ENCODE data around the gene NT5DC3. TPM values are rescaled to one million over a fixed set of nuclear protein-coding genes. Genes with fewer than 3 reads are reported as not detected.

The NT5DC3 gene
- total RNA-seq, 1 donor from 2014 or later, result 26.2 TPM

GRCh38 chr12:103731539-103731938 lies 109.5 kb downstream of the NT5DC3 start:
- no peak for DNase-seq (ENCODE audit: low spot score)
- ATAC-seq, result no peak
- intact Hi-C loops (cut with DNase I), result no loop called here

DNA sequence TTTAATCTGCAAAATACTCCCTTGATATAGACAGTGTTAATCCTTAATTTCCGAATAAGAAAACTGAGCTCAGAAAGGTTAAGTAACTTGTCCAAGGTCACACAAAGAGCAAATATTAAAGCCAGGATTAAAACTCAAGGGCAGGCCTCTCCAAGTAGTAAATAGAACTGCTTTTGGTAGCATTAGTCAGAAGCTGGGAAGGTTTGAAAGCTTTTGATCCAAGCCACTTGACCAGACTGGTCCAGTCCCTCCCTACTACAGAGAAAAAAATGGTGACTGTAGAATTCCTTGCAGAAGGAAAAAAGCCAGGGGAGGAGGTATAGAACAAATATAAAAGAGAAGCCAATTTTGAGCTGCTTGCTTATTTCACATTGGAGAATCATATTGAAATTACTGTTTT lies 111.5 kb downstream of the NT5DC3 start:
- DNase-seq (ENCODE audit: low spot score) (no peak), ATAC-seq (no peak)
- intact Hi-C loops (cut with DNase I), result no loop called here

DNA sequence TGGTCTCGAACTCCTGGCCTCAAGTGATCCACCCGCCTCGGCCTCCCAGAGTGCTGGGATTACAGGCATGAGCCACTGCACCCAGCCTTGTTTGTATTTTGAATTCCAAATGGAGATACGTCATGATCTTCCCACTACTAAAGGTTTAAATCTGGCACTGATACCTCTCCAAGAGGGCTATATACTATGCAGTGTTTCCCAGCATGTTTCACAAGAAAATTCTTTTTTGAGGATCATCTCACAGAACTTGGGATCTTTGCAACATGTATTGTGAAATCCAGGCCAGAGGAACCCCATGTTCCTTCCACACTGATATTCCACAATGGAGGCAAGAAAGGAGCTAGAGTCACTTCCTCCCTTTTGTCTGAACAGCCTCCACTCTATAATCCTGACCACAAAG lies 112.7 kb downstream of the NT5DC3 start:
- DNase-seq (ENCODE audit: low spot score) (no peak), ATAC-seq (peak; percentile 15)
- intact Hi-C loops (cut with DNase I), result no loop called here

DNA sequence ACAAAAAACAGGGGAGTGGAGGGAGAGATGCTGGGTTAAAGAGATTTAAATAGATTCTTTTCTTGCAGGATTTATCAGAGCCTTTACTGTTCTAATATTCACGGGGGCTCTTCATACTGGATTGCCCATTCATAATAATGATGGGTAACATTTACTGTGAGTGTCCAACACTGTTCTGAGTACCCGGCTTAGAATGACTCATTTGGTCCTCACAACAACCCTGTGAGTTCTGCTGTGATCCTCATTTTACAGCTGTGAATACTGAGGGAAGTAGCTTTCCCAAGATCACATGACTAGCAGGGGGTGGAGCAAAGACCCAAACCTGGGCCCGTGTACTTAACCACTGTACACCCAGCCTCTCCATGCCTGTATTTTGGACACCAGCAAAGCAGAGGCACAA lies 113.4 kb downstream of the NT5DC3 start:
- DNase-seq (ENCODE audit: low spot score) (no peak), ATAC-seq (no peak)
- intact Hi-C loops (cut with DNase I), result no loop called here

DNA sequence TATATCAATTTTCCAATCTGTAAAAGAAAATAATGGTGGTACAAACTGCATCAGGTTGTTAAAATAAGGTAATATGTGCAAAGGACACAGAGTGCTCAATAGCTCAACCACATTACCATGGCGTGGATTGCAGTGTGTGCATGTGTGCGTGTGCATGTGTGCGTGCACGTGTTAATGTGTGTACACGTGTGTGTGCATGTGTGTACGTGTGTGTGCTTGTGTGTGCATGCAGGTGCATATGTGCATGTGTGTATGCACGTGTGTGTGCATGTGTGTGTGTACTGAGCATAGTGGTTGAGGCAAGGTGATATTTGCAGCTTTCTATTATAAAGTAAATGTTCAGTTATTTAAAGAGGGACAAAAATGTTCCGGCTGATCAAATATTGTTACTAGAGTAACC lies 115.6 kb downstream of the NT5DC3 start:
- intact Hi-C loops (cut with DNase I), result no loop called here
- ATAC-seq (no peak), DNase-seq (ENCODE audit: low spot score) (no peak)

Other genes with a start within 250 kb of the NT5DC3 start
- gene HSP90B1, start 89.2 kb upstream of the NT5DC3 start, total RNA-seq, result 517 TPM
- 18.4 TPM for gene TDG, start 124.6 kb upstream of the NT5DC3 start, total RNA-seq
- gene GLT8D2, start 209.0 kb upstream of the NT5DC3 start, total RNA-seq, result 44.8 TPM
- gene HCFC2, start 223.3 kb upstream of the NT5DC3 start, total RNA-seq, result 37.2 TPM